Glomerular endothelial cell (primary cell): Measurements from ENCODE around the gene TBL1X. TPM values are rescaled to one million over a fixed set of nuclear protein-coding genes. Genes with fewer than 3 reads are reported as not detected.

Experiments used
- DNase-seq: peaks from one replicate; pipeline ENCODE4 v3.0.0-alpha.2; 2011; ENCODE audit warnings: low read depth, low spot score; ENCODE audit errors: extremely low read depth
- total RNA-seq: library from RNA; depleted of rRNA; stranded (reverse); fragments of >200 nt; gene quantifications from 2 replicates; pipeline ENCODE4 v1.2.3, GENCODE V29; 2015

TBL1X gene
- total RNA-seq, 1 donor from 2014 or later: 15.1 TPM

GRCh38 chrX:9785944-9786797 lies 321.3 kb downstream of the TBL1X start, which contains the start of gene SHROOM2:
Gene SHROOM2, plus strand, starts transcription at chrX:9786429. Its CDS starts 117 bp downstream, at chrX:9786546.
- DNase-seq: no peak

- no peak for DNase-seq
Observed at GRCh38 chrX:9786798-9787635, 322.2 kb downstream of the TBL1X start.

- DNase-seq: no peak
Observed at GRCh38 chrX:9788911-9789310, 324.1 kb downstream of the TBL1X start.

GRCh38 chrX:9789555-9789954 lies 324.7 kb downstream of the TBL1X start:
- no peak for DNase-seq
